ENCODE measurements around the gene BOLA3.

GRCh38 chr2:74148457-74149246 lies 940 bp upstream of the BOLA3 start:
- TF ChIP-seq CTCF (IDR thresholded peaks at IDR 0.05; ENCODE audit: low read depth, low read length) (no peak), EZH2phosphoT487 (IDR thresholded peaks at IDR 0.05; ENCODE audit: low read depth) (no peak)

All from OCI-LY3 (cell line).